GM23248 (cell line): ENCODE data around the gene SPACA4. TPM values are rescaled to one million over a fixed set of nuclear protein-coding genes. Genes with fewer than 3 reads are reported as not detected.
A peak's percentile ranks its signal among the peaks of the same experiment; 100 is the strongest.

Experiments used
- DNase-seq: peaks from one replicate; pipeline ENCODE4 v3.0.0-alpha.2; 2015
- H2AFZ ChIP-seq: fragments of 200-600 bp; sonication (generic); 2 replicates; pipeline ENCODE4 v1.6.1; 2016; ENCODE audit warnings: antibody characterized with exemption
- H3F3A ChIP-seq: fragments of 200-600 bp; sonication (generic); 2 replicates; pipeline ENCODE4 v1.6.1; 2016; ENCODE audit warnings: mild to moderate bottlenecking, antibody characterized with exemption, mixed run types; ENCODE audit not compliant: insufficient read depth
- H3K27ac ChIP-seq: fragments of 200-600 bp; sonication (generic); 2 replicates; pipeline ENCODE4 v1.5.1; 2016; ENCODE audit warnings: mild to moderate bottlenecking
- H3K27me3 ChIP-seq: fragments of 200-600 bp; sonication (generic); replicated peaks from 2 replicates; pipeline ENCODE4 v1.6.1; 2016; ENCODE audit warnings: mild to moderate bottlenecking; ENCODE audit not compliant: insufficient read depth
- H3K36me3 ChIP-seq: fragments of 200-600 bp; sonication (generic); 2 replicates; pipeline ENCODE4 v1.6.1; 2016; ENCODE audit warnings: low read depth, mild to moderate bottlenecking
- H3K4me1 ChIP-seq: fragments of 200-600 bp; sonication (generic); 2 replicates; pipeline ENCODE4 v1.6.1; 2016; ENCODE audit warnings: mild to moderate bottlenecking; ENCODE audit not compliant: insufficient read depth
- H3K4me2 ChIP-seq: fragments of 200-600 bp; sonication (generic); one replicate; pipeline ENCODE4 v1.6.1; 2016; ENCODE audit warnings: mild to moderate bottlenecking; ENCODE audit not compliant: unreplicated experiment
- H3K4me3 ChIP-seq: fragments of 200-600 bp; sonication (generic); 2 replicates; pipeline ENCODE4 v1.5.1; 2016; ENCODE audit warnings: mild to moderate bottlenecking
- H3K79me2 ChIP-seq: fragments of 200-600 bp; sonication (generic); 2 replicates; pipeline ENCODE4 v1.6.1; 2016; ENCODE audit warnings: mild to moderate bottlenecking; ENCODE audit not compliant: insufficient read depth
- H3K9ac ChIP-seq: fragments of 200-600 bp; sonication (generic); 2 replicates; pipeline ENCODE4 v1.6.1; 2016; ENCODE audit warnings: mild to moderate bottlenecking
- H3K9me2 ChIP-seq: fragments of 200-600 bp; sonication (generic); 2 replicates; pipeline ENCODE4 v1.6.1; 2016; ENCODE audit warnings: mixed run types, mild to moderate bottlenecking, moderate library complexity; ENCODE audit not compliant: insufficient read depth
- H3K9me3 ChIP-seq: fragments of 200-600 bp; sonication (generic); one replicate; pipeline ENCODE4 v1.6.1; 2017; ENCODE audit warnings: low read depth
- H4K20me1 ChIP-seq: fragments of 200-600 bp; sonication (generic); 2 replicates; pipeline ENCODE4 v1.6.0; 2016; ENCODE audit not compliant: insufficient read depth
- EZH2 ChIP-seq: fragments of 200-600 bp; sonication (generic); IDR thresholded peaks from 2 replicates; pipeline ENCODE4 v1.6.1; 2018; ENCODE audit warnings: antibody characterized with exemption, mild to moderate bottlenecking; ENCODE audit not compliant: insufficient read depth, poor library complexity, severe bottlenecking
- EZH2phosphoT487 ChIP-seq: fragments of 200-600 bp; sonication (generic); IDR thresholded peaks from 2 replicates; pipeline ENCODE4 v1.6.1; 2018; ENCODE audit warnings: antibody characterized with exemption, moderate library complexity, mild to moderate bottlenecking, low read depth; ENCODE audit not compliant: insufficient read depth
- WGBS, 2 experiments: methylation state at CpG; one replicate each; pipeline ENCODE4 v1.1.6; 2015 to 2017; ENCODE audit warnings: low lambda C conversion rate in 2 of 2, low coverage in 1 of 2; ENCODE audit errors: missing lambda C conversion rate in 2 of 2; 5-methylcytosine and 5-hydroxymethylcytosine counted together
- in situ Hi-C: fragments of 300-500 bp; cut with MboI; formaldehyde crosslinking; loops from 2 replicates; pipeline ENCODE4 v1.15.0; 2020
- polyA plus RNA-seq: library from polyadenylated mRNA; unstranded; fragments of >200 nt; fragmentation: Nextera tagmentation; extraction: Ambion mirVana; gene quantifications from 2 replicates; pipeline ENCODE4 v1.2.1, GENCODE V29; 2016
- total RNA-seq: library from RNA; depleted of rRNA; stranded (reverse); fragments of >200 nt; shearing (Covaris generic); gene quantifications from 2 replicates; pipeline ENCODE4 v1.2.3, GENCODE V29; 2014

The SPACA4 gene
- total and polyA plus RNA-seq, 2 experiments from 2014 or later = not detected

GRCh38 chr19:48642862-48643261 lies 36.3 kb downstream of the SPACA4 start:
- Histone ChIP-seq H3K9ac (no peak overlapping the region), H4K20me1 (no peaks in the 10 kb centered on the region), H3K36me3 (no peaks in the 10 kb centered on the region), H3F3A (peaks cover 7% of the 10 kb centered on the region; the same call in 1 of the 2 replicates), H3K27me3 (no peaks in the 10 kb centered on the region), H3K4me1 (0 out of 2 replicates have a peak, but pooled peaks cover 16% of the 10 kb centered on the region), H3K4me2 (no peak overlapping the region), H3K9me2 (no peaks in the 10 kb centered on the region), H3K9me3 (no peaks in the 10 kb centered on the region), H3K79me2 (no peaks in the 10 kb centered on the region), H3K27ac (no peak overlapping the region), H2AFZ (no peak overlapping the region), H3K4me3 (no peak overlapping the region)
- TF ChIP-seq EZH2 = no peak
- no peak for TF ChIP-seq EZH2phosphoT487
- DNase-seq = no peak
- WGBS, 2 experiments = 87 to 88% methylated on average over 5 of the region's 5 CpGs
- in situ Hi-C loops = no loop called here

- no peak for DNase-seq
- Histone ChIP-seq H3K27ac (no peak overlapping the region), H3K4me2 (no peak overlapping the region), H3K4me1 (0 out of 2 replicates have a peak, but pooled peaks cover 13% of the 10 kb centered on the region), H3K9me3 (no peaks in the 10 kb centered on the region), H3K4me3 (no peak overlapping the region), H3K9ac (no peak overlapping the region), H2AFZ (no peak overlapping the region), H3K27me3 (no peaks in the 10 kb centered on the region), H3F3A (peaks cover 7% of the 10 kb centered on the region; the same call in 1 of the 2 replicates), H3K9me2 (no peaks in the 10 kb centered on the region), H3K36me3 (no peaks in the 10 kb centered on the region), H4K20me1 (no peaks in the 10 kb centered on the region), H3K79me2 (no peaks in the 10 kb centered on the region)
- TF ChIP-seq EZH2phosphoT487 (no peak), EZH2 (no peak)
- WGBS, 2 experiments = 66 to 68% methylated on average over 4 of the region's 4 CpGs
- in situ Hi-C loops = no loop called here
Measured at GRCh38 chr19:48644355-48644754, 37.8 kb downstream of the SPACA4 start.

- H3K9me2 ChIP-seq = no peaks in the 10 kb centered on the region
- in situ Hi-C loops = no loop called here
- no peak overlapping the region for H3K9ac ChIP-seq
- no peaks in the 10 kb centered on the region for H3K36me3 ChIP-seq
- peaks cover 7% of the 10 kb centered on the region; the same call in 1 of the 2 replicates for H3F3A ChIP-seq
- no peaks in the 10 kb centered on the region for H3K9me3 ChIP-seq
- peak; percentile 81 for DNase-seq
- no peaks in the 10 kb centered on the region for H4K20me1 ChIP-seq
- peak overlapping the region; percentile 93 for H2AFZ ChIP-seq
- H3K27me3 ChIP-seq = no peaks in the 10 kb centered on the region
- 0 out of 2 replicates have a peak, but pooled peaks cover 17% of the 10 kb centered on the region for H3K4me1 ChIP-seq
- TF ChIP-seq EZH2 (no peak), EZH2phosphoT487 (no peak)
- no peaks in the 10 kb centered on the region for H3K79me2 ChIP-seq
- H3K27ac ChIP-seq = no peak overlapping the region
- peak overlapping the region; percentile 96 for H3K4me2 ChIP-seq
- peak overlapping the region; percentile 73; the same call in 1 of the 2 replicates for H3K4me3 ChIP-seq
- 4 to 6% methylated on average over 21 to 25 of the region's 25 CpGs for WGBS, 2 experiments
Measured at GRCh38 chr19:48644839-48645619, 38.5 kb downstream of the SPACA4 start.

DNA sequence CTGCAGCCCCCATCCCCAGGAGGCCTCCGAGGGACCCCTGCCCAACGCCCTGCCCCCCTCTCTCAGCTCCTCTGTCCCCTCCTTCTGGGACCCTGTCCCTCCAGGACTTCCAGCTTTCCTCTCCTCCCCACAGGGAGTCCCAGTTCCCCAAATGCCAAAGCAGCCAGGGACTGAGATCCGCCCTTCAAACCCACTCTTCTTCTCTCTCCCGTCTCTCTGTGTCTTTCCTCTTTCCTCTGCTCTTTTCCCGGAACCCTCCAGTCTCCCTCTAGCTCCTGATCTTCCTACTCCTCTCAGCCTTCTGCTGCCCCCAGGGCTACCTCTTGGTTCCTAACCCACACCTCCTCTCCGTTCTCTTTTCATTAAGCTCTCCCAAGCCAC lies 39.1 kb downstream of the SPACA4 start:
- H3K27me3 ChIP-seq = no peaks in the 10 kb centered on the region
- H3K9me3 ChIP-seq = no peaks in the 10 kb centered on the region
- TF ChIP-seq EZH2 (no peak), EZH2phosphoT487 (no peak)
- no peaks in the 10 kb centered on the region for H3K79me2 ChIP-seq
- no peaks in the 10 kb centered on the region for H3K9me2 ChIP-seq
- peak overlapping the region; percentile 93 for H2AFZ ChIP-seq
- H3K36me3 ChIP-seq = no peaks in the 10 kb centered on the region
- in situ Hi-C loops = no loop called here
- peak overlapping the region; percentile 96 for H3K4me2 ChIP-seq
- H3F3A ChIP-seq = peaks cover 7% of the 10 kb centered on the region; the same call in 1 of the 2 replicates
- peak overlapping the region; percentile 73 for H3K4me3 ChIP-seq
- peak overlapping the region; percentile 27; the same call in 1 of the 2 replicates for H3K9ac ChIP-seq
- H3K4me1 ChIP-seq = 0 out of 2 replicates have a peak, but pooled peaks cover 17% of the 10 kb centered on the region
- no peak for DNase-seq
- H4K20me1 ChIP-seq = no peaks in the 10 kb centered on the region
- 1 to 5% methylated on average over 4 to 6 of the region's 6 CpGs for WGBS, 2 experiments
- no peak overlapping the region for H3K27ac ChIP-seq
